Activated CD4-positive, alpha-beta T cell treated with anti-CD3 and anti-CD28 coated beads, Interleukin-2, amount 50 U/mL, for 1 hour (primary cell): ENCODE measurements around the gene CPED1.
"Not testable (repeated sequence)": the region's sequence is repeated elsewhere in the genome, so short reads cannot be mapped to it uniquely, and the experiment has no call there.

Source experiments
- DNase-seq: peaks from one replicate; pipeline ENCODE4 v3.0.0-alpha.2; 2020

The CPED1 gene

GRCh38 chr7:121043314-121044234 lies 55.1 kb downstream of the CPED1 start:
- no peak for DNase-seq

- DNase-seq, result no peak
Measured at GRCh38 chr7:121045090-121045489, 56.6 kb downstream of the CPED1 start.

DNA sequence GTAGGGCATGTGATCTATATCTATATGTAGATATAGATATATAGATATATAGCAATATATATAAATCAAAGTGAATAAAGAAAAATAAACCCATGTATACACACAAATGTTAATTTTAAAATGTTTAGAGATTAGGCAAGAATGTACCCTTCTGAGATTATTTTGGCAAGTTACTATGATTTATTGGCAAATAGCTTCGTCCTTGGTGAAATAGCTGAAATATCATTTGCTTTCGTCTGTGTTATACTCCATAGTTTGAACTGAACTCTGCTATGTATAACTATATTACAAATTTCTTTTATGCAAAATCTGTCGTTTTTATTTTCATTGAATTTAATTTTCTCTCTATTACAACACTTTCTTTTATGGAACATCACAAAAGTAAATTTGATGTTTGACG lies 57.5 kb downstream of the CPED1 start:
- DNase-seq, result no peak

DNA sequence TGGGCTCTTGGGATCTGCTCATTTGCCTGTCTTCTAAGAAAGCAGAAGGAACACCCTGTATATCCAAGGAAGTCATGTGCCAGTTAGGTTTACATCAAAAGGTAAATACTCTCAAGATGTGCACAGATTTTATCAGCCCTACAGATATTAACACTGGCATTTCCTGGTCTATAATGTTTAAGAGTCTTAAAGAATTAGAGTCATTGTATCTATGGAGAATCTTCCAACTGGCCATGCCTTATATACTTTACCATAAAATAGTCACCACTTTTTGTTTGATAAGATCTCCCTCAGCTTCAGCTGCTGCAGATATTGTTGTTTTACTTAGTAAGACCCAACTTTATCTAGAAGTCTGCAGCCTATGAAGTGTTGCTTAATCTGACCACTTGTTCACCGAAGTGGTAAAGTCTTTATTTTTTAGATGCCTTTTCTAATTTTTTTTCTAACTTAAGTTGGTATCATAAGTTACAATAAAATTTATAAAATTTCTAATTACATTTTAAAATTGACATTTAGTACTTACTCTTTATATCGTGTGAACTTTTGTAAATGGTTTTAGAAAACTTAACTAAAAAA lies 58.5 kb downstream of the CPED1 start:
- DNase-seq, result no peak

GRCh38 chr7:121048195-121048594 lies 59.7 kb downstream of the CPED1 start:
- DNase-seq, result no peak

DNA sequence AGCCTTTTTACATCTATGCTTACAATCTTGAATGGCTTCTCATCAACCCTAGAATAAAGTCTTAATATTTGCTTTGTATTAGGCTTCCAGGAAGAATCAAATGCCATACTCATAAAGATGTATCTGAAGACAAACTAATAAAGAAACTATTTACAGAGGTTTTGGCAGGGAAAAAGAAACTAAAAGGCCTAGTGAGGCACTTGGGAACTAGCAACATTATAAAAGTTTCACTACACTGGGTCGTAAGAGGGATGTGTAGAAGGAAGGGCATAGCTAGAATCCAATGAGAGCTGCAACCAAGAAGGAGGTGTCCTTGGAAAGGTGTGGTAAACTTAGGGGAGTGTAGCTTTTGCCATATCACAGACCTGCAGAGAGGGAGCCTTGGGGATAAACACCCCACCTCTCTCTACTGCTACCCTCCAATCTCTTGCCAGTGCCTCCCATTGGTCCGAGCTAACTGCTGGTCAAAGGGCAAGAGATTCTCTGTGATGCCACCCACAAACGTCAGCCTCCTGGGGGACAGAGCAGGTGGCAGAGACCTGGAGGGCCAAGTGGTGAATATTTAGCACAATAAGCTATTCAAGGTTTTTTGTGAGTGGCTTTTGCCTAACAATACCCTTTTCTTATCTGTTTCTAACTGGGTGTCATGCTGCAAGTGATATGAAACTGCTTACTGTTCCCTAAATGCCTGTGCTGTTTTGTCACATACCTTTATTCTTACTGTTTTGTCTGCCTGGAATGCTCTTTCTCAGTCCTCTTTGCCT lies 60.7 kb downstream of the CPED1 start:
- DNase-seq, result no peak

- DNase-seq, result no peak
Measured at GRCh38 chr7:121049897-121050296, 61.4 kb downstream of the CPED1 start.

GRCh38 chr7:121053219-121053618 lies 64.7 kb downstream of the CPED1 start:
- DNase-seq, result no peak

DNA sequence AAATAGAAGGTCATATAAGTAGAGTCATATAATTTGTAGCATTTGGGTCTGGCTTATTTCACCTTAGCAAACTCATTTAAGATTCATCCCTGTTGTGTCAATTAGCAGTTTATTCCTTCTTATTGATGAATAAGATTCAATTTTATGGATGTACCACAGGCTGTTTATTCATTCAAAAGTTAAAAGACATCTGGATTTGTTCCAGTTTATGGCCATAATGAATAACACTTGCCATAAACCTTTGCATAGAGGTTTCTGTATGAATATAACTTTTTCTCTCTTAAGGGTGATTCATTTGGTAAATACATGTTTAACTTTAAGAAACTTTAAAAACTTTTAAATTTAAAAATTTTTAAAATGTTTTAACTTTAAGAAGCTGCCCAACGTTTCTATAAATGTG lies 66.4 kb downstream of the CPED1 start:
- DNase-seq, result no peak

DNA sequence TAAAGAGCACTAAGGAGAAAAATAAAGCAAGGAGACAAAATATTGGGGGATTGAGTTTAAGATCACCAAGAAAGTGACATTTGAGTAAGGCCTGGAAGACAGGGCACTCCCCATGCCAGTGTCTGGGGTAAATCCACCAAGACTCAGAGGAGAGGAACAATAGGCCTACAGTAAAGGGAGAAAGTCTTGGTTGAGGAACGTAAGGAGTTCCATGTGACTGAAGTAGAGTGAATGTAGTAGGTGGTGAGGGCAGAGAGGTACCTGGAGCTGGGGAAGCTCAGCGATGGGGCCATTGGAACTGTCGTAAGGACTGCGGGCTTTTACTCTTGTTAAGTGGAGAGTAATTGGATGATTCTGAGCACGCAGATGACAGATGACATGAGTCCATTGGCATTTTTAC lies 69.4 kb downstream of the CPED1 start:
- no peak for DNase-seq

DNA sequence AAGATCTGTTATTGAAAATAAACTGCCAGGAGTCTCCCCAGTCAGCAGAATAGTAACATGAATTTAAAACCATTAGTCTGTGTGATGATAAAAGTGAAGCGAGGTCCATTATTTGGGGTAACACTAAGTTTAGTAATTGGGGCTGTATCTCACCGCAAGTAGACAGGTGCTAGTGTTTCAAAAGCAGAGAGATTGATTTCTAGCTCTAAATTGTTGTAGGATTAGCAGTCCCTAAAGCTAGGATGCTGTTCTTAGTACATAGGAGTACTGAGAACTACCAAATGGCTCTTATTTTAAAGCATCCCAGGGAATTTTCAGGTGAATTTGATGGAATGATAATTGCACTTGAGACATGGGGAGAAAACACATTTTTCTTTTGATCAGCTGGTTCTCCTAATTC lies 70.5 kb downstream of the CPED1 start:
- no peak for DNase-seq

DNA sequence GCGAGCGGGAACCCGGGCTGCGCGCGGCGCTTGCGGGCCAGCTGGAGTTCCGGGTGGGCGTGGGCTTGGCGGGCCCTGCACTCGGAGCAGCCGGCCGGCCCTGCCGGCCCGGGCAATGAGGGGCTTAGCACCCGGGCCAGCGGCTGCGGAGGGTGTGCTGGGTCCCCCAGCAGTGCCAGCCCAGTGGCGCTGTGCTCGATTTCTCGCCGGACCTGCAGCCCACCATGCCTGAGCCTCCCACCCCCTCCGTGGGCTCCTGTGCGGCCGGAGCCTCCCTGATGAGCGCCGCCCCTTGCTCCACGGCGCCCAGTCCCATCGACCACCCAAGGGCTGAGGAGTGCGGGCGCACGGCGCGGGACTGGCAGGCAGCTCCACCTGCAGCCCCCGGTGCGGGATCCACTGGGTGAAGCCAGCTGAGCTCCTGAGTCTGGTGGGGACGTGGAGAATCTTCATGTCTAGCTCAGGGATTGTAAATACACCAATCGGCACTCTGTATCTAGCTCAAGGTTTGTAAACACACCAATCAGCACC lies 71.5 kb downstream of the CPED1 start:
- DNase-seq, result not testable (repeated sequence)

GRCh38 chr7:121061677-121062582 lies 73.4 kb downstream of the CPED1 start:
- no peak for DNase-seq

DNA sequence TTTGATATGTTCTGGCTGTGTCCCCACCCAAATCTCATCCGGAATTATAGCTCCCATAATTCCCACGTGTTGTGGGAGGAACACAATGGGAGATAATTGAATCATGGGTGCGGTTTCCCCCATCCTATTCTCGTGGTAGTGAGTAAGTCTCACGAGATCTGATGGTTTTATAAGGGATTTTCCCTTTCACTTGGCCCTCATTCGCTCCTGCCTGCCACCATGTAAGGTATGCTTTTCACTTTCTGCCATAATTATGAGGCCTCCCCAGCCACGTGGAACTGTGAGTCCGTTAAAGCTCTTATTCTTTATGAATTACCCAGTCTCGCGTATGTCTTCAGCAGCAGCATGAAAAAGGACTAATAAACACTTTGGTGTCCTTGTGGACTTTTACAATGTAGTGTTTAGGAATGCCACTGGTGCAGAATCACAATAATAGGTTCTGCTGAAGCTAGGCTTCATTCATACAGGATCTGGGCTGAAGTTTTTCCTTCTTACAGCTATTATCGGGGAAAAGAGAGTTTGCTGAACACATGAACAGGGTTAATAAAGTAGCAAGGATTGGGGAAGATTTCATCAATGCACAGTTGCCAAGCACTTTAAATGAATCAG lies 74.3 kb downstream of the CPED1 start:
- no peak for DNase-seq

DNA sequence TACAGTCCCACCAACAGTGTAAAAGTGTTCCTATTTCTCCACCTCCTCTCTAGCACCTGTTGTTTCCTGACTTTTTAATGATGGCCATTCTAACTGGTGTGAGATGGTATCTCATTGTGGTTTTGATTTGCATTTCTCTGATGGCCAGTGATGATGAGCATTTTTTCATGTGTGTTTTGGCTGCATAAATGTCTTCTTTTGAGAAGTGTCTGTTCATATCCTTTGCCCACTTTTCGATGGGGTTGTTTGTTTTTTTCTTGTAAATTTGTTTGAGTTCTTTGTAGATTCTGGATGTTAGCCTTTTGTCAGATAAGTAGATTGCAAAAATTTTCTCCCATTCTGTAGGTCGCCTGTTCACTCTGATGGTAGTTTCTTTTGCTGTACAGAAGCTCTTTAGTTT lies 79.2 kb downstream of the CPED1 start:
- not testable (repeated sequence) for DNase-seq

DNA sequence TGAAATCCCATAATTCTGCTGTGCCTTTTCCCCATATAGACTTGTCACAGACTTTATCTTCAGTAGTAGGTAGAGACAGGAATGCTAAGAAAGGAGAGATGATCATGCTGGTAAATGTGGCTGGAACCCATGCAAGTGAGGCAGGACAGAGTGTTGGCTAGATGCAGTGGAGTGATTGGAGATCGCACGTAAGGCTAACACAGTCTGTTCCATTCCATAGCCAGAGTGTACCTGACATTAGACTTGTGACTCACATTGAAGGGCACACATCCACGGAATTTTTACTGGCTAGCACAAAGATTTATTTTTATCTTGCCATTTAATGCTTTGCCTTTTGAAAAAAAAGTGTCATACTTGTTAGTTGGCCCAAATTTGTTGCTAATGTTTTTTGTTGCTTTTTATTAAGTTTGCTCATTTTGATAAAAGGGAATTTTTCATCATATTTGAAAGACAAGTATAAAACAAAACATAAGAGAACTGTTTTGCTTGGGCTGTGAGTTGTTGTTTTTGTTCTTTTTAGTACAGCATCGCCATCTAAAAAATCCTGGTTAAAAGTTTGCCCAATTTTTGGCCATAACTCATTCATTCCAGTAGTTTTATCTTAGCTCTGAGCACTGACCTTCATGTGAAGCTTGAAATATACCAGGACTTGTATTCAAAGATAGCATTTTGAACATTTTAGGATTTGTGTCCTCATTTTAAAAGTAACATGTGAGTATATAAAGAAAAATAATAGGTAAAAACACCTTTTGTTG lies 81.0 kb downstream of the CPED1 start:
- no peak for DNase-seq

DNA sequence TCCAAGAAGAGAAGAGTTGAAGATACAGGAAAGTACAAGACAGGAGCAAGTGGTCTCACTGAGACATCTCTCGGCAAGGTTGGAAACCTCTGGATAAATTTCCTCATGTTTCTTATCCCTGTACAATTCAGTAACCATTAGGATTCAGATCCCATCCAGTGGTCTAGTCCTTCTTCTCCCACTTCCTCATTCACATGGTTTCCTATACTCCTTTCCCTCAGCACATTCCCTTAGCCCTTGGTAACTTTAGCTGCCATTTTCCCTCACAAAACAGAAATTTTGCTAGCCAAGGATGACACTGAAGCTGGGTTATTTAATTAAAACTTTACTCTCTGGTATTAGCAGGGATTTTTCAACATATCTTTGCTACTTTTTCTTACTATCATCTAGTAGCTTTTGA lies 82.6 kb downstream of the CPED1 start:
- no peak for DNase-seq

DNA sequence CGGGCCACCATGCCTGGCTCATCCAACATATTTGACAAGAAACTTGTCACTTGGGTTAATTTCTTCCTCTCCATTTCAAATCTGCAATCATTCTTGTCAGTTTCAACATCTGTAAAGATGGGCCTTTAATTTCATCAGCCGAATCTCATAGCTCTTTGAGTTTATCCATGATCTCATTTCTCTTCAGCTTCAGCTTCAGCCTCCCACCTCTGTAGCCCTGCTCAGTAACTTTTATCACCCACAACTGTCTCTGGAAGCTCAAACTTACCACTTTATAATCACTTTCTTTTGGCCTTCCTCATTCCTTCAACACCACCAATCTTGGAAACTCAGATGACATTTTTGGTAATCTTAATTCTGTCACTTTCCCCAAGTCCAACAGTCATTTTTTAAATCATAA lies 83.2 kb downstream of the CPED1 start:
- DNase-seq, result no peak

DNA sequence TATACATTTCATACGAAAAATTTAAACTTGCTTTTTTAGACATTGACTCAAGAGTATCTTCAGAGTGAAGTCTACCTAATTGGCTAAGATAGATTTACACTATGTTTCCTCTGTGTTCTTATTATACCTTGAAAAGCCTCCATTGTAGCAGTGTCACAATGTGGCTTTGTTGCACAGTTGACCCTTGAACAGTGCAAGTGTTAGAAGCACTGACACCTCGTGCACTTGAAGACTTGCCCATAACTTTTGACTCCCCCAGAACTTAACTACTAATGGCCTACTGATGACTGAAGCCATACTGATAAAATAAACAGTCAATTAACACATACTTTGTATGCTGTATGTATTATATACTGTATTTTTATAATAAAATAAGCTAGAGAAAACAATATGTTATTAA lies 84.3 kb downstream of the CPED1 start:
- no peak for DNase-seq

- no peak for DNase-seq
Measured at GRCh38 chr7:121073463-121074099, 85.1 kb downstream of the CPED1 start.

- DNase-seq, result not testable (repeated sequence)
Measured at GRCh38 chr7:121075424-121075841, 86.9 kb downstream of the CPED1 start.
